HG03442 (cell line): ENCODE data around the gene SCAI.
"Not testable (repeated sequence)": the region's sequence is repeated elsewhere in the genome, so short reads cannot be mapped to it uniquely, and the experiment has no call there.

ENCODE experiments used
- ATAC-seq: cut with Tn5 transposase; IDR thresholded peaks from one replicate; pipeline ENCODE4 v1.9.1; 2021; ENCODE audit warnings: mild to moderate bottlenecking, moderate library complexity; ENCODE audit not compliant: unreplicated experiment

Gene SCAI

GRCh38 chr9:125038166-125038565 lies 105.2 kb downstream of the SCAI start:
- ATAC-seq: no peak

DNA sequence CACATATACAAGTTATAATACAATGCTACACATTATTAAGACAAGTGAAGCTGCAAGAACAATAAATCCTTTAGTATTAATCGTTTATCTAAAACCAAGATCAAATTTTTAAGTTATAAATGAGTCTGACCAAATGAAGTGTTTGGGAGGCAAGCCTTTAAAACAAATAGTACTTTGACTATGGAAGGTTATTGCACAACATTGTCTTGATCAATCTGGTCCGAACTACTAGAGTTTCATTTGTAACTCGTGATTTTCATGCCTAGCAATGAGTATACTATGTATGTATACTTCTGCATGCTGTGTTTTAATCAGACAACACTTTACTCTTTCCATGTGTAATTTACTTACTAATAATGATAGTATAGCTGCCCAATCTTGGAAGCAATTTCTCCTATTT lies 115.3 kb downstream of the SCAI start:
- no peak for ATAC-seq

DNA sequence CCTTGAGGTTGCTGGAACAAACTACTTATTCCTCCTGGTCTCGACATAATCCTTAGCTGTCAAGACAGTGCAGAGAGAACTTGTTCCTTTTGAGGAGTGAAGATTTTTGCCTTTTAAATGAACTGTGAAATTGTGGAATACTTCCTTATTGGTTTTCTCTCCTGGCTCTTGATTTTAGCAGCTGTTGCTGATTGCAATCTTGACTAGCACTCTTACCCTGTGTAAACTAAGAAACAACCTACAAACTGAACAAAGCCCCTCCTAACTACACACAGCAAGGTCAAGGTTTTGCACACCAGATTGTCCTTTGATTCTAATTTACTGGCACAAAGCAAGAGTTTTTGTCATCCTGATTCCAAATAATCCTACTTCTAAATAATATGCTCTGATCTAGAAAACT lies 118.4 kb downstream of the SCAI start:
- no peak for ATAC-seq

DNA sequence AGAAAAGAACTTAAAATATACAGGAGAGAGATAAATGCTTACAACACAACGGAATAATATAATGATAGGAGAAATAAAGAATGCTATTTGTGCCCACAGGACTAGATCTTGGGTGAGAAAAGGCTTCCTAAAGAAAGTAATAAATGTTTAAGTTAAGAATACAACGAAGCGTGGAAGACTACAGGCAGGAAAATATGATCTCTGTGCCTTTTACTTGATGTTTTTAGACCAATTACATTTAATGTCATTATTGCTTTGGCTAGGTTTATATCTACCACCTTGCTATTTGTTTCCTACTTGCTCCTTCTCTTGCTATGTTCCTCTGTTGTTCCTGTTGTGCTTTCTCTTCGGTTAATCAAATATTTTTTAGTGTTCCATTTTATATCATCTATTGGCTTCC lies 122.3 kb downstream of the SCAI start:
- no peak for ATAC-seq

GRCh38 chr9:125015655-125016054 lies 127.7 kb downstream of the SCAI start:
- not testable (repeated sequence) for ATAC-seq

DNA sequence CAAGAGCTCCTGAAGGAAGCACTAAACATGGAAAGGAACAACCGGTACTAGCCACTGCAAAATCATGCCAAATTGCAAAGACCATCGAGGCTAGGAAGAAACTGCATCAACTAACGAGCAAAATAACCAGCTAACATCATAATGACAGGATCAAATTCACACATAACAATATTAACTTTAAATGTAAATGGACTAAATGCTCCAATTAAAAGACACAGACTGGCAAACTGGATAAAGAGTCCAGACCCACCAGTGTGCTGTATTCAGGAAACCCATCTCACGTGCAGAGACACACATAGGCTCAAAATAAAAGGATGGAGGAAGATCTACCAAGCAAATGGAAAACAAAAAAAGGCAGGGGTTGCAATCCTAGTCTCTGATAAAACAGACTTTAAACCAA lies 131.3 kb downstream of the SCAI start:
- not testable (repeated sequence) for ATAC-seq

DNA sequence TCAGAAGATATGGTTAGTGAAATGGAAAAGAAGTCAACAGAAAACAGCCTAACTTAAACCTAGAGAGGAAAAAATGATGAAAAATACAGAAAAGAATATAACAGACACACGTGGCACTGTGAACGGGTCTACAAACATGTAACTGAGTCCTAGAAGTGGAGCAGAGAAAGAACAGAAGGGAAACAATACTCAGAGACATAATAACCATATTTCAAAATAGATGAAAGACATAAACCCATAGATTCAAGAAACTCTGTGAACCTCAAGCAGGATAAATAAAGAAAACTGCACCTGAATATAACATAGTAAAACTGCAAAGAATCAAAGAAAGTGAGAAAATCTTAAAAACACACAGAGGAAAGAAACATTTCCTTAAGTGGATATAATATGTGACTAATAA lies 134.7 kb downstream of the SCAI start:
- ATAC-seq: no peak

DNA sequence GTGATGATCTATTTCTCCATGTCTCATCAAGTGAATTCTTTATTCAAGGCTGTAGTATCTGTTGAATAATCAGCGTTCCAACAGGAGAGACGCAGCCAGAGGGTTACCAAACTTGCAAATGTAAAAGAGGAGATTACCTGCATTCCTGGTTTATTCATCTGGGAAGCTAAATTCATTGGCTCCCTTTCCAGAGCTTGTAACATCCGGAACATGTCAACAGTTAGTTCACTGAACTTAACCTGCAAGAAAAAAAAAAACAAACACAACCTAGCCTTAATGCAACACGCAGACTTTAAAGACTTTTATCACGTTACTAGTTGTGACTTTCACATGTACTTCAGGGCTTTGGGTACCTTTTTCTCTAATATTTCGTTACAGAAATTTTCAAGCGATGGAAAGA lies 140.0 kb downstream of the SCAI start:
- no peak for ATAC-seq

DNA sequence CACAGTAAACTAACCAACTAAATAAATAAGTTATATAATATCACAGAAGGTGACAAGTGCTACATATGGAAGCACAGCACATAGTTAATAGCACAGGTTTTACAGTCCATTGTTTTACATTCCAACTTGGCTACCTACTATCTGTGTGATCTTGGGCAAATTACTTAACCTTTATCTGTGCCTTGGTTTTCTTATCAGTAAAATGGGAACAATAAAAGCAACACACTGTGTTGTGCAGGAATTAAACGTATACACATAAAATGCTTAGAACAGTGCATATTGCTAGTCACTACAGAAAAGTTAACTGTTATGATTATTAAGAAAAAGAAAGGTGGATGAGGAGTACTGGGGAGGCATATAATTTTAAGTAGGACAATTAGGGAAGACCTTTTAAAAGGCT lies 159.6 kb downstream of the SCAI start:
- ATAC-seq: no peak

DNA sequence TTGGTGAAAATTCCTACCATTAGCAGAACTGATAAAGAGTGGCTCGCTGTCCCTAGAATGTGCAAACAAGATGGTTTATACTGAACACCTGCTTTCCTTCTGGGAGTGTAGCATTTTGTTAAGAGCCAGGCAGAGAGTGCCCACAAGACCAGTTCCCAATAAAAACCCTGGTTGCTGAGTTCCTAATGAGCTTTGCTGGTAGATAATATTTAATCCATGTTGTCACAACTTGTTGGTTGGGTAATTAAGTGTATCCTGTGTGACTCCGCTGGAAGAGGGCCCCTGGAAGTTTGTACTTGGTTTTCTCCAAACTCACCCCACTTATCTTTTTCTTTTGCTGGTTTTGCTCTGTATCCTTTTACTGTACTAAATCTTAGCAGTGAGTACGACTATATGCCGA lies 162.9 kb downstream of the SCAI start:
- no peak for ATAC-seq

- no peak for ATAC-seq
Observed at GRCh38 chr9:124975131-124975530, 168.2 kb downstream of the SCAI start.

- ATAC-seq: no peak
Observed at GRCh38 chr9:124973807-124974206, 169.5 kb downstream of the SCAI start.

GRCh38 chr9:124972241-124972770 lies 171.0 kb downstream of the SCAI start:
- ATAC-seq: no peak

GRCh38 chr9:124969401-124969800 lies 173.9 kb downstream of the SCAI start:
- ATAC-seq: no peak

GRCh38 chr9:124968238-124968637 lies 175.1 kb downstream of the SCAI start:
- ATAC-seq: no peak

DNA sequence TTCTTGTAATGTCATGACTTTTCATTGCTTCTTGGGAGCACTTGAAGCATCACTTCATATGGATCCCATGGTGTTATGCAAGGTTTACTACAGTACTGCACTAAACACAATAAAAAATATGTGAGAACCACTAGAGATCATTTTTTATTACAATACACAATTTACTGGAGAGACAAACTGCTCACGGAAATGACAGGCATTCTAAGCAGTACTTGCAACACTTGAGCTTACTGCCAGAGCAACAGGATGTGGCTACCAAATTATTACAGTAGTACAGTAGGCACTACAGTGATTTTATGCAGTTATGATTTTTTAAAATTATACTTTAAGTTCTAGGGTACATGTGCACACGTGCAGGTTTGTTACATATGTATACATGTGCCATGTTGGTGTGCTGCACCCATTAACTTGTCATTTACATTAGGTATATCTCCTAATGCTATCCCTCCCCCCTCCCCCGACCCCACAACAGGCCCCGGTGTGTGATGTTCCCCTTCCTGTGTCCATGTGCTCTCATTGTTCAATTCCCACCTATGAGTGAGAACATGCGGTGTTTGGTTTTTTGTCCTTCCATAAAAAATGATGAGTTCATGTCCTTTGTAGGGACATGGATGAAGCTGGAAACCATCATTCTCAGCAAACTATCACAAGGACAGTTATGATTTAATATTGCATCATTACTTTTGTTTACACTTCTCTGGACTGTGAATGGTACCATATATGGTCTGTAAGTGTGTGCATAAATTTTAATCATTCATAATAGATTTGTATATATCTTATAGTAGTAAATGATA lies 177.4 kb downstream of the SCAI start:
- ATAC-seq: not testable (repeated sequence)

DNA sequence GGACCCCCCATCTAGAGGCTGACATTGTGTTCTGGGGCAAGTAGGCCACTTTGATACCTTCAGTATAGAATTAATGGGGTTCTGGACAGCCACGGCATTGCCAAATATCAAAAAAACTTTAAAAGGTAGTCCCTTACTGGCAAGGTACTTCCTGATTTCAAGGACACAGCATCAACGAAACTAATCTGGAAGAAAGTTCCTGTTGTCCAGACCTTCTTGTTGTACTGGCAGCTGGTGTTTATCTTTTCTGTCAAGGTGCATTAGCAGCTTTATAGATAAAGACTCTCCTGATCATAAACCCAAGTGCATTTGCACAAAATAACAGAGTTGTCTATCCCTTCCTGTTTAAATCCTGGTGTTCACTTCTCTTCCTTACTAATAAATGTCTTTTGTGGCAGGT lies 178.7 kb downstream of the SCAI start:
- ATAC-seq: no peak

DNA sequence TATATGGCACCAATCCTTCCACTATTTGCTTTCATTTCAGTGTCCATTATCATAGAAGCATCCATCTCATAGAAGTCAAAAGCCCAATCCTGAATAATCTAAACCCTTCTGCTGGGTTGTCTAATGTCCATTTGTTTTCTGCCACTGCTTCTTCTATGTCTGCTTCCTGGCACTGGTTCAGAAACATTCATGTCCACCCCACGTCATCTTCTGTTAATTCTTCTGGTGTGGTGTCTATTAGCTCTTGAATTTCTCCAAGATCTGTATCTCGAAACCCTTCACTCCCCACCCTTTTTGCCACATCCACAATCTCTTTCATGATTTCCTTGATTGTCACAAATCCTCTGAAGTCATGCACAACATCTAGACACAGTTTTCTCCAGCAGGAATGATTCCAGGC lies 179.3 kb downstream of the SCAI start:
- ATAC-seq: no peak

GRCh38 chr9:124960409-124960752 lies 182.9 kb downstream of the SCAI start:
- ATAC-seq: no peak

DNA sequence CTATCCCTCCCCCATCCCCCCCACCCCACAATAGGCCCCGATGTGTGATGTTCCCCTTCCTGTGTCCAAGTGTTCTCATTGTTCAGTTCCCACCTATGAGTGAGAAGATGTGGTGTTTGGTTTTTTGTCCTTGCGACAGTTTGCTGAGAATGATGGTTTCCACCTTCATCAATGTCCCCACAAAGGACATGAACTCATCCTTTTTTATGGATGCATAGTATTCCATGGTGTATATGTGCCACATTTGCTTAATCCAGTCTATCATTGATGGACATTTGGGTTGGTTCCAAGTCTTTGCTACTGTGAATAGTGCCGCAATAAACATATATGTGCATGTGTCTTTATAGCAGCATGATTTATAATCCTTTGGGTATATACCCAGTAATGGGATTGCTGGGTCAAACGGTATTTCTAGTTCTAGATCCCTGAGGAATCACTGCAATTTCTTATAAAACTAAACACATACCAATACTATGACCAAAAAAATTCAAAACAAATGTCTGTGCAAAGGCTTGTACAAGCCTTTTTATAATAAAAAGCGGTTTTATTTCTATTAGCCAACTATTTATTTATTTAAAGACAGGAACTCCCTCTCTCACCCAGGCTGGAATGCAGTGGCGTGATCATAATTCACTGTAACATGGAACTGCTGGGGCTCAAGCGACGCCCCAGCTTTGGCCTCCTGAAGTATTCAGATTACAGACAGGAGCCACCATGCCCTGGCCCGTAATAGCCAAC lies 183.5 kb downstream of the SCAI start:
- not testable (repeated sequence) for ATAC-seq

DNA sequence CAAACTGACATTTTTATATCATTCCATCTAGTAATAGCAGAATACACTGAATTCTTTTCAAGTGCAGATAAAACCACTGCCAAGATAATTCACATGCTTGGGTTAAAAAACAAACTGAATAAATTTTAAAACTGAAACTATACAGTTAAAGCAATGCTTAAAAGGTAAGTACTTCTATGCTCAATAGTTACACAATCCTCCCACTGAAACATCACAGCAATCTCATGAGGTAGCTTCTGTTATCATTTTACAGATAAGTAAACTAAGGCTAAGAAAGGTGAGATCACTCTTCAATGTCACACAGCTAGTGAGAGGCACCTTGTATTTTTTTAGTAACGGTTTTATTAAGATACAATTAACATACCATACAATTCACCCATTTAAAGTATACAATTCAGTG lies 189.1 kb downstream of the SCAI start:
- ATAC-seq: no peak

GRCh38 chr9:124950050-124950718 lies 193.1 kb downstream of the SCAI start:
- ATAC-seq: no peak
